HG03196 (cell line): ENCODE measurements around the gene CALU.

Experiments used
- ATAC-seq: cut with Tn5 transposase; IDR thresholded peaks from one replicate; pipeline ENCODE4 v1.9.1; 2021; ENCODE audit not compliant: unreplicated experiment

The CALU gene

DNA sequence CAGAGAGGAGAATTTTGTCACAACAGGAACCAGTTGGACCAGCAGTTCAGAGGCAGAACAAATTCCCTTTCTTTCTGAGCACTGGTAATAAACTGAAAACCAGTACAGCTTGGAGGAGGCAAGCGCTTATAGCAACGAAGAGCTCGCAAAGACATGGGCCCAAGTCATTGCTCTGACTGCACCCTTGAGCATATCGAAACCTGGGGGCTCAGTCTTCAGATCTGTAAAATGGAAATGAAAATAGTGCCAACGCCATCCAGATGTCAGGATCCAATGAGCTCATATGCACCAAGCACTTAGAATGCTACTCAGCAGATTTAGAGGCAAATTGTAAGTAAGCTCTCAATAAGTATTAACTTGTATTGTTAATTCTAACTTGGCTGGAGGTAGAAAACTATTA lies 14.4 kb upstream of the CALU start:
- no peak for ATAC-seq

DNA sequence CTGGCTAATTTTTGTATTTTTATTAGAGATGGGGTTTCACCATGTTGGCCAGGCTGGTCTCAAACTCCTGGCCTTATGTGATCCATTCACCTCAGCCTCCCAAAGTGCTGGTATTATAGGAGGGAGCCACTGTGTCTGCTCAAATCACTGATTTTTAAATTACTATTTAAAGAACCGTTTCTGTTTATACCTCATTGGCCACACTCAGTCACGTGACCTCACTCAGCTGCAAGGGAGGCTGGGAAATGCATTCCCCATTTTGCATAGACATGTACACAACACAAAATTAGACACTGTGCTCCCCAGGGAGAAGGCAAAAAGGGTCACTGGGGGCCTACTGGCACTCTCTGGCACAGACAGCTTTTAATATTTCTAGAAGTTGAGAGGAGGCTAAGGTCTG lies 13.6 kb upstream of the CALU start:
- no peak for ATAC-seq

DNA sequence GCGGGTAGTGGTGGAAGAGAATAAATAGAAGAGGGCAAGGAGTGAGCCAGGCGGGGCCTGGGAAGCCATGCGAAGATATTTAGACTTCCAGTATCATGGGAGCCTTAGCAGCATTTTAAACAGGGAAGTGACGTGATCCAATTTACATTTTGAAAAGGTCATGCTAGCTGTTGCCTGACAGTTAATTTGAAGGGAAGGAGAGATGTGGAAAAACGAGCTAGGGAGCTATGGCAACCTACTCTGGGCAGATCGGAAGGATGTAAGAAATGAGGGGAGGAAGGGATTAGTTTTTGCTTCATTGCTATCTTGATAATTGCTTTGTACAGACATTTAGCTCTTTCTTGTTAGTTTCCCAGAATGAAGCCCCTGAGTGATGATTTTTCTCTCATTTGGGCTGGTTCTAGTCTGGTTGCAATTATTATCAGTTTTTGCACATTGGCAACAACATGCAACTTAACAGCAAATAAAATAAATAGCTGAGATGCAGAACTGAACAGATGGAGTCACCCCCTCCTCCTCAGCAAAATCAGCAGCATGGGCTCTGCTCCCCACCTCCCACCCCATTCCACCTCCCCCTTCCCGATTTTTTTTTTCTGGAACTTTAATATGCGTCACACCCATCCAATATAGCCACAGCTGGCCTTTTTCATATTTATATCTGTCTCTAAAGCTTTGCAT lies 13.0 kb upstream of the CALU start:
- no peak for ATAC-seq

DNA sequence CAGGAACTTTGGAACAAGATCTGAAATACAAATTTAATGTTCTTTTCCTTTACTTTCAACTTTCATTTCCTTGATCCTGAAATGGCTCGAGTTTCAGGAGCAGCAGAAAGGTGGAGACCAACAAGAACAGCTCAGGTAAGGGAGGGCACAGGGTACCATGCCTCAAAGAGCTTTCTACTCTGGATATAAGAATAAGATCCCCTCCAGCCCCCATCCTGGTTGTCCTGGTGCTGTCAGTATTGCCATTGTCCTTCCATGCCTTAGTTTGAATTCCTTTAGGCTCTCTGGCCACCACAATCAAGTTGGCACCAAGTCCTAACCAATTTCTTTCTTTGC lies 12.5 kb upstream of the CALU start:
- ATAC-seq, result no peak

DNA sequence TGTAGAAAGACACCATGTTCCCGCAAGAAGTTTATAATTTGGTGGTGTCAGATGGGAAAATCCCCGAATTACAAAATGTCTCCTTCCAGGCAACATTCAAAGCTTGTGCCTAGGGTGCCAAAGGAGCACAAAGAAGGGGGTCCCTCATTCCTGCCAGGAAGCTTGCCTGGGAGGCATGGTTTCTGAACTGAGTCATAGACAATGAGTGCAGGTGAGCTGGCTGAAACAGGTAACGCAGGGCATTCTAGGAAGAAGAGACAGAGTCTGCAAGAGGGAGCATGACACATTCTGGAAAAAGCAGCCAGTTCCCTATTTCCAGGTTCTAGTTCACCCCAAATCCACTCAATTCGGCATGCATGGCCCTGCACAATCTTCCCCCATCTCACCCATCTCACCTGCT lies 11.9 kb upstream of the CALU start:
- no peak for ATAC-seq

DNA sequence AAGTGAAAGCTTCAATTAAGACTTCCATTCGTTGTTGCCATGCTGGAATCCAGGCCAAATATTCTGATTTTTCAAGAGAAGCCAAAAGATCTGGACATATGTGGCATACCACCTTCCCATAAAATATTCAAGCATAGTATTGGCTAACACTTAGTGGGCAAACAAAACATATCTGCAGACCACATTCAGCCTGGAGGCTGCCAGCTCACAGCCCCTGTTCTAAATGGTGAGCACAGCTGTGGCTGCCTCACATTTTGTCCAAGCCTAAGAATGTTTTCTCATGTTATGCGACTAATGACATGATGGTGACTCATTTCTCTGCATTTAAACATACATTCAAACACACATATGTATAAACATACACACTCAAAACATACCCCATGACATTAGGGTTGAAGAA lies 10.6 kb upstream of the CALU start:
- no peak for ATAC-seq

DNA sequence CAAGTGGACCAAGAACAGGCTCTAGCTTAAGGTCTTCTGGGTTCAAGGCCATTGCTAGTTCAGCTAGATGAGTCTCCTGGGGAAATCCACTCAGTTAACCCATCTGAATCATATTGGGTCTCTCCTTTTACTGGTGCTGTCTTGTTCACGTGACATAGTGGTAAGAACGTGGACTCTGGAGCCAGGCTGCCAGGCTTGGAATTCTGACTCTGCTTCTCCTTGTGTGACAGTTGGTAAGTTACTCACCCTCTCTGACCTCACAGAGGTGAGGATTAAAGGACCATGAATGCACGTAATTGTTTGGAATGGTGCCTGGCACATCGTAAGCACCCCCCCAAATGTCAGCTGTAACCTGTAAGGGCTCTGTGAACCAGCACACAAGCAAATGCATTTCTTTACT lies 9.7 kb upstream of the CALU start:
- no peak for ATAC-seq

DNA sequence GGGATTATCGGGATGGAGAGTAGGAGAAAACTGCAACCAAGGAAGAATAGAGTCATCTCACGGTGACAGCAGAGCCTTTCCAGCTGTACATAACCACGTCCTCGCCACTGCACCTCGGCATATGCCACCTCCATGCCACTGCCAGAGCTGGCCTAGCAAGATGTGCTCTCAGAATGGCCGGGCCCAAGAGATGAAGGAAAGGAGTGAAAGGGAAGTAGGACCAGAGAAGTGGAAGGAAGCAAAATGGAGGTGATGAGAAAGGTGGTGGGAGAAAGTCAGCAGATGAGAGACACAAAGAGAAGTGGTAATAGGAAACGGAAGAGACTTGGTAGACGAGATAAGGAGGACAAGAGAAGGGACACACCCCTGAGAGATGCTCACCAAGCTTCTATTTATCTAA lies 8.0 kb upstream of the CALU start:
- ATAC-seq, result no peak

DNA sequence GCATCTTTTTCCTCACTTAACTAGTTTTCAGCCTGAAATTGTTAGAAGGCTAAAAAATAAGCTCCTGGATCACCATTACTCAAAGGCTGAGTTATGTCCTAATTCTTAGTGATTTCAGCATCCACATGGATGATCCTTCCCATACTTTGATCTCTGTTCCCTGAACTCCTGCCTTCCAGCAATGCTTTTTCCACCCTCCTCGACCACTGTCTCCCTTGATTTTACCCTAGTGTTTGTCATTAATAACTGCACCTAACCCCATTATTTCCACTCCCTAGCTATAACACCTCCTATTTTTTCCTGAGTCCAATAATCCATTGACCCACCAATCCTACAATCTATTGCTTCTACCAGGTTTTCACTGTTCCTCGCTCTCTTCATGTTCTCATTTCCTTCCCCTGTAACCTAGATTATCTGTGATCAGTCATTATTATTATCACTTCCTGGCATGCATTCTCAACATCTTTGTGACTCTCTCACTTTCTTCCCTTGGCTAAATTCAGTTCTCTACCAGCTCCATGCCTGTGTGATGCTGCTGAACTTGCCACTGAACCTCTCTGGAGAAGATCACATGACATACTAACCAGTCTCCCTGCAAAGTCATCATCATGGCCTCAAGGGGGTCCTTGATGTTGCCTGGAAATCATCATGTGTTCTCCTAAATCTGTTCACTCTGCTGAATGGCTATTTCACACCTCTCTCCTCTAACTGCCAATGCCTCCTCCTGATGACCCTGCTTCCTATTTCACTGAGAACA lies 6.5 kb upstream of the CALU start:
- ATAC-seq, result no peak

DNA sequence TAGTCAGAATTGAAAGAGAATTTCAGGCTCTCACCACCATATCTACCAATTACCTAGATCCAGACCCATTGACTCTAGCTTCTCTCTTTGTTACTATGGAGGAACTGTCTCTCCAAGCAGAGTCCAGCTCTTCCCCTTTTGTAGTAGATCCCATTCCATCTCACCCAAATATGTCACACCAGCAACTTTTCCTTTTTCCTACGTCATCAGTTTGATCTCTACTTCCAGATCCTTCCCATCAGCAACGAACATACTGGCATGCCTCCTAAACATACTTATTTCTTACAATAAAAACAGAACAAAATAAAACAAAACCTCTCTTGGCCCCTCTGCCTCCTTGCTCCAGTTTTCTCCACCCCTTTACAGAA lies 5.9 kb upstream of the CALU start:
- ATAC-seq, result no peak

DNA sequence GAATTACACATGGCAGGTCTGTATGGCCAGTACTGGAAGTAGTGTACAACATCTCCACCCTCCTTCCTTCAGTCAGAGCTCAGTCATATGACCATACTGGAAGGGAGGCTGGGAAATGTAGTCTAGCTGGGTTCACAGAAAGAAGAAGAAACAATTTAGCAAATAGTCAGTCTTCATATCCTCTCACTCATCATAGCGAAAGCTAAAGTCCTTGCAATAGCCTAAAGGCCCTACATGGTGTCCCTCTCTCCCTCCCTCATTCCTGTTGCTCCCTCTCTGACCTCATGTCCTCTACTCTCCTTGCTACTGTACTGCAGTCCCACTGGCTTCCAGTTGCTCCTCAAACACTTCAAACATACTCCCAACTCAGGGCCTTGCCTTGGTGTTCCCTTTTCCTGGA lies 4.3 kb upstream of the CALU start:
- no peak for ATAC-seq

DNA sequence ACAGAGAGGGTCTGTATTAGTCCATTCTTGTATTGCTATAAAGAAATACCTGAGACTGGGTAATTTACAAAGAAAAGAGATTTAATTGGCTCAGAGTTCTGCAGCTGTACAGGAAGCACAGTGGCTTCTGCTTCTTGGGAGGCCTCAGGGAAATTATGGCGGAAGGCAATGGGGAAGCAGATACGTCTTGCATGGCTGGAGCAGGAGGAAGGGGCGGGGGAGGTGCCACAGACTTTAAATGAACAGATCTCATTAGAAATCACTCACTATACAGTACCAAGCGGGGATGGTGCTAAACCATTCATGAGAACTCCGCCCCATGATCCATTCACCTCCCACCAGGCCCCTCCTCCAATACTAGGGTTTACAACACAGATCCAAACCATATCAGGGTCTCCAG lies 3.7 kb upstream of the CALU start:
- ATAC-seq, result no peak

DNA sequence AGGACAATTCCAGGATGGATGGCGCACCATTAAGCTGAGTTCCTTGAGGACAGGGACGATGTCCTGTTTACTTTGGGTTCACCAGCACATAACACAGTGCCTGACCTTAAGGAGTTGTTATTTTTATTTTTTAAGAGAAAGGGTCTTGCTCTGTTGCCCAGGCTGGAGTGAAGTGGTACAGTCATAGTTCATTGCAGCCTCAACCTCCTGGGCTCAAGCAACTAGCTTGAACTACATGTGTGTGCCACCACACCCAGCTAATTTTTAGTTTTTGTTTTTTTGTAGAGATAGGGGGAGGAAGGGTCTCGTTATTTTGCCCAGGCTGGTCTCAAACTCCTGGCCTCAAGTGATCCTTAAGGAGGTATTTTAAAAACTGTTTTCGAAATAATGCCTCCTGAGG lies 1.7 kb upstream of the CALU start:
- ATAC-seq, result no peak

DNA sequence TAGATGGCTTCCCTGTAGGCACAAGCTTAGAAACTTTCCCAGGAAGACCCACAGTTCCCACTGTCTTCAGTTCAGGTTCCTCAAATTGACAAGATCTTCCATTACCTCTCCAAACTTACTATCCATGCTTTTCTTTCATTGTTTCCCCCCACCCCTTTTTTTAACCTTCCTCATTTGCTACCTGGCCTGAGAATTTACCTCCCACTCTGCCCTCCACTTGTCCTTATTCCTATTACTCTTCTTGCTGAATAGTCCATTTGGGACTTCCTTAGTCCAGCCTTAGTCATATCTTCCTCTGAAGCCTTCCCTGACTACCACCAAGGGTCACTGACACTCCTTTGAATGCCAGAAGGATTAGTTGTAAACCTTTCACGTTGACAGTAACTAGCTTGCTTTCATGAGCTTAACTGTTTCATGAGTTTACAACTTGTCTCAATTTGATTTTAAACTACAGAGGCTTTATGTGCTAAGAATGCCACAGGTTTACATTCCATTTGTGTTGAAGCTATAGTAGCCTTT lies 1.2 kb upstream of the CALU start:
- no peak for ATAC-seq

DNA sequence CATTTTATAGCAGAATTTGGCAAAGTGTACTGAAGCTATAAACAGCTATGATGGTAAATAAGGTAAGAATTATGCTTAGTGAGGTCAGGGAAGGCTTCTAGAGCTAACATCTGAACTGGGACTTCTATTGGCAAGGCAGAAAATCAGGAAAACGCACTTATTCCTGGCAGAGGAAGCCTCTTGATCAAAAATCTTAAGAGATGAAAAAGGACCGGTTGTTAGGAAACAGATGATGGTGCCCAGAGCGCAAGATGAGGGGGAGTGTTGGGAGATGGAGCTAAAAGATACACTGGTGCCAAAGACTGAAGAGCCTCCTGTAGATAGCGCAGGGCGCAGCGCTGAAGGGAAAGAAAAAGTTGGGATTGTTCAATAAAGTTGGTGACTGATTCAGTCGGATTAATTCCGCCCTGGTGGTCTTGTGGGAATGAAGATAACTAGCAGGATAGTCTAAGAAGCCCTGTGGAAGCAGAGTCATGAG lies 550 bp upstream of the CALU start:
- ATAC-seq, result no peak

DNA sequence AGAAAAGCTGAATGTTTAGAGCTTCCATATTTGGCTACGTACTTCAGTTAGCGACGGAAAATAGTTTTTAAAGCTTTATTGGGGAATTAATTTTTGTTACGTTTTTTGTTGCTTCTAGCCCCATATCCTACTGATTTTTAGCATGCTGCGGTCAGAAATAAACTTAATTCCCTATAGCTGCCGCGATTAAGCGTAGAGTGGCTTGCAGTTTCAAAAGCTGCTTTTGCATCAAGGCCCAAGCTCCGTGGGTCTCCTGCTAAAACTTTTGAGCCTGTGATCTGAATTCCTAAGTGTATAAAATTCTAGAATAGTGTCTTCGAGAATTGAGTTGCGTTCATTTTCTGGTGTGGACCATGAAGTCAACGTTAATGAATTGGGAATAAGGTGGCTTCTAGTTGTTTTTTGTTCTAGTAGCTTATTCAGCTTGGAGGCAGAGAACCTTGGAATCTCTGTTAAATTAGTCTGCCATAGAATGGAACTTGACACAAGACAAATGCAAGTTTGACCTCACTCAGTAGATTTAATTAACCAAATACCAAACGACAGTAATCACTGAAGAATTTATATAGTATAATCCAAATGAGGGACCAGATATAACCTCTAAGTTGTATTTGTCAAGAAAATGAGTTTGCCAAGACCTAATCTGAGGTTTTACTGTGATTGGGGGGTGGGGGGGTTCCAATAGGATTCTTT lies 977 bp downstream of the CALU start:
- ATAC-seq, result no peak

DNA sequence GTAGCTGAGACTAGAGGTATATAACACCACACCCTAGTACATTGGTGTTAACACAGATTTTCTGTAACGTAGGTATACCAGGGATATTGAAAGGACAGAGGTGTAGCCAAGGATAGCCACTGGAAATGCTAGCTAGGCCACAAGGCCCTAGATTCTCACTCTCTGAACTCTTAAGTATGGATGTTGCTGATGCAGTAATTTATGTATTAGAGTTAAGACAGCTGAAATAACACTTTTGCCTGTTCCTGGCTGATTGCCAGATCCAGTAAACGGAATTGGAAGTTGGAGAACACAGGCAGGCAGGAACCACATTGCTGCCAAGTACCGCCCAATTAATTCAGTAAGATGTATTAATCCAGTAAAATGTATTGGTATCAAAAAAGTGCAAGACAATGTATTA lies 1.8 kb downstream of the CALU start:
- no peak for ATAC-seq

DNA sequence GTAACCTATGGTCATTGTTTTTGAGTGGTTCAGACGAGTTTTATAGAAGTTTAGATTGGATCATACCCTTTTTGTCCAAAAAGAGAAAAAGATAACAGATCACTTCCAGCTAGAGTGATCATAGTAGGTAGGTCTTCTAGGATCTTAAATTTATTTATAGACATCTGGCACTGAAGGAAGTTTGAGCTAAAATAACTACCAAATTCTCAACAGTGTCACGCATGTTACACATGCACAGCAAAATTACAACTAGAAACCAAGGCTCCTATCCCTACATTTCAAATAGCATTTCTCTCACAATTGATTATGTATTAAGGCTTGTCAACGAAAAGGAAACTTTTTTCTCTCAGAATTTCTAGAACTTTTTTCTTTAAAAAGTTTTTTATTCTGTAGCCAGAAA lies 2.3 kb downstream of the CALU start:
- ATAC-seq, result no peak

DNA sequence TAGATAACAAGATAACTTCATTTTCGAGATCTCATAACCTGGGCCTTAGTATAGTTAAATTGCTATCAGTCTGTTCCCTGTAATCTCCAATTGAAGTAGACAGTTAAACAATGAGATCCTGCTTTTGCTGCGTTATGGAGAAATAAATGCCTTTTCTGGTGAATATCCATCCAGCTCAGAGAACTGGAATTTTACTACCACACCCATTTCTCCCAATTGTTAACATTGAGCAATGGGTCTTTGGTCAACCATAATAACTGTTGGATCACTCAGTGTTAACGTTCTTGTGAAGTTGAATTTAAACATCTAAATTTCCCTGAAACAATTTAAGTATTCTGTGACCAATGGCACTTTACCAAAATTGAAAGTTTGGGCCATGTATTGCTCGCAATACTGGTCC lies 3.0 kb downstream of the CALU start:
- no peak for ATAC-seq

DNA sequence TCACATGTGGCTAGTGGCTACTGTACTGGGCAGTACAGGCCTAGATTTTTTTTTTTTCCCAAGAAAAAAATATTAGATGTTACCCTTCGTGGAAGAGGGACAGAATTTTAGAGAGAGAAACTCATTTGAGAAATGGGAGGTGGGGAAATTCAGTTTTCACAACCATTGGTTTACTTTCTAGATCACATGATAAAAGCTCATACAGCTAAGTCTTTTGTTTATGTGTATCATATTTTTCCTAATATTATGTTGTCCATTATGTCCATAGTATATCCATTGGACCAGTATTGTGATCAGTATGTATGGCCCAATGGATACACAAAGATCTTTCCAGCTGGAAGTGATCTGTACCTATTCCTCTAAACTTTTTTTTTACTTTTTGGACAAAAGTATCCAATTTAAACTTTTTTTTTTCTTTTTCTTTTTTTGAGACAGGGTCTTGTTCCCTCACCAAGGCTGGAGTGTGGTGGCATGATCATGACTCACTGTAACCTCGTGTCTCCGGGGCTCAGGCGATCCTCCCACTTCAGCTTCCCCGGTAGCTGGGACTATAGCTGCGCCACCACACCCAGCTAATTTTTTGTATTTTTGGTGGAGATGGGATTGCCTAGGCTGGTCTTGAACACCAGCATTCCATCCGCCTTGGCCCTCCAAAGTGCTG lies 4.1 kb downstream of the CALU start:
- ATAC-seq, result no peak

DNA sequence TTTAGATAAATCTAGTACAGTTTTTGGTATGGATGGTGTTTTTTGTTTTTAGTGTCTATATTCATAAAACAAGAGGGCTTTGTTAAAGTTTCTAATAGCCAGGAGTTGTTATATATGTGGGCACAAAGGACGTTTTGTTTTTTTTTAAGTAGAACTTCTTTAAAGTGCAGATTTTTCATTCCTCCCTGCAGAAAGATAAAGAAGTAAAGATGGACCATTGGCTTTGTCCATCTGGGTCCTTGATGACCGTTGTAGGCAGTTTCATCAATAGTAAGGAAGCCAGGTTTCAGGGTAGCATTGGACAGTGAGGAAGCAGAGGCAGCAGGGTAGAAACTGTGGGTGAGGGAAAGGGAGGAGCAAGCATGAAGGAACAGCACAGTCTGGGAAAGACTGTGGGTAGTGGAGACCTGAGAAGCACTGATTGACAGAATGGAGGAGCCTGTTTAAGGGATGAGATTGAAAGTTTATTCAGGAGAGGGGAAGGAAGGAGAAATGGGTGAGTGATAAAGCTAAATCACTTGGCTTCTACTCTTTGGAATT lies 5.3 kb downstream of the CALU start:
- no peak for ATAC-seq
